Heart right ventricle (tissue), 16 donors: ENCODE measurements around the gene PRDM5. TPM values are rescaled to one million over a fixed set of nuclear protein-coding genes. Genes with fewer than 3 reads are reported as not detected.

ENCODE experiments used
- ATAC-seq, 8 donors: fragments of 200-7000 bp; cut with Tn5 transposase; one replicate each; pipeline ENCODE4 v1.9.1; 2020; ENCODE audit warnings: mild to moderate bottlenecking in 8 of 8, moderate library complexity in 8 of 8, moderate number of reproducible peaks in 1 of 8
- DNase-seq, 2 donors: peaks; one replicate each; pipeline ENCODE4 v3.0.0-alpha.2; 2020
- H3K27ac ChIP-seq, 10 donors: fragments of 200-600 bp; sonication (generic) in 2 of 10; one replicate each; pipeline versions ENCODE4 v1.5.0 to v1.8.0; 2020 to 2022; ENCODE audit warnings: mild to moderate bottlenecking in 3 of 10
- H3K27me3 ChIP-seq, 7 donors: fragments of 200-600 bp; one replicate each; pipeline ENCODE4 v1.8.0; 2021 to 2022; ENCODE audit warnings: mild to moderate bottlenecking in 2 of 7
- H3K36me3 ChIP-seq, 9 donors: fragments of 200-600 bp; sonication (generic) in 1 of 9; one replicate each; pipeline versions ENCODE4 v1.5.0 to v1.8.0; 2020 to 2022; ENCODE audit warnings: mild to moderate bottlenecking in 2 of 9
- H3K4me1 ChIP-seq, 9 donors: fragments of 200-600 bp; sonication (generic) in 1 of 9; one replicate each; pipeline versions ENCODE4 v1.5.0 to v1.8.0; 2020 to 2022; ENCODE audit warnings: mild to moderate bottlenecking in 4 of 9
- H3K4me3 ChIP-seq, 10 donors: fragments of 200-600 bp; sonication (generic) in 2 of 10; one replicate each; pipeline versions ENCODE4 v1.5.0 to v1.8.0; 2020 to 2022; ENCODE audit warnings: mild to moderate bottlenecking in 7 of 10, moderate library complexity in 2 of 10
- H3K9me3 ChIP-seq, 11 donors: fragments of 200-600 bp in 10 of 11; sonication (generic) in 2 of 11; one replicate each; pipeline versions ENCODE4 v1.5.0 to v1.8.0; 2013 to 2022; ENCODE audit warnings: mild to moderate bottlenecking in 2 of 11, control low read depth in 1 of 11, moderate library complexity in 1 of 11
- CTCF ChIP-seq, 9 donors: fragments of 200-600 bp; sonication (generic) in 2 of 9; IDR thresholded peaks; one replicate each; pipeline versions ENCODE4 v1.5.0 to v1.8.0; 2021 to 2022; ENCODE audit warnings: antibody characterized with exemption in 9 of 9, mild to moderate bottlenecking in 5 of 9, moderate library complexity in 1 of 9
- WGBS, 2 donors: extraction: QIAGEN DNeasy Blood & Tissue Kit; methylation state at CpG; one replicate each; pipeline ENCODE4 v1.1.7; 2013; ENCODE audit warnings: inconsistent platforms in 1 of 2; 5-methylcytosine and 5-hydroxymethylcytosine counted together
- intact Hi-C, 10 donors: fragments of 100-400 bp; cut with DNase I; formaldehyde crosslinking; loops; one replicate each; pipeline versions ENCODE4 v1.11.1 to v1.14.2; 2022
- long read RNA-seq, 3 donors: library from polyadenylated mRNA; unstranded; transcript quantifications; one replicate each; pipeline ENCODE4 v2.0.0, GENCODE V29; 2020 to 2021
- polyA plus RNA-seq, 2 donors: library from polyadenylated mRNA; stranded (reverse); fragments of 200-250 nt; gene quantifications; one replicate each; pipeline ENCODE4 v1.2.3, GENCODE V29; 2013
- total RNA-seq, 10 donors: library from RNA; stranded (reverse); fragmentation: NEBNext Ultra II Directional in 3 of 10; extraction: Animal tissue kit (Norgen Biotek cat#: 25700) in 3 of 10; gene quantifications; one replicate each; pipeline versions ENCODE4 v1.2.1 to v1.2.4, GENCODE V29; 2021 to 2023
- donor health status: Arrhythmogenic right ventricular cardiomyopathy.
- donor health status: ischemic (EF 13 %, LVEDD 7.1; RV severe dilation, severe dysfunction).
- donor health status: healthy with polysubstance abuse.
- donor health status: DM: no; HTN: yes; CAD: no.
- donor health status: DM: no; HTN: no; CAD: no.
- donor health status: ischemic (EF 25% LVEDD 6.9; RV normal size, moderate dysfunction).
- donor health status: ischemic (EF 25% LVEDD 5.7; RV mildly dilated, moderate dysfunction).
- donor health status: healthy.
- donor health status: DM: yes; HTN: yes; CAD: no.
- donor health status: Ischemic cardiomyopathy.
- donor health status: ischemic (EF 35%, LVEDD 5.7; RV mildly dilated, moderate dysfunction).
- donor health status: nonischemic (EF 11% LVEDD 7.7; RV severe dilation, severe dysfunction).
- donor health status: DM: yes; HTN: yes; CAD: no.
- donor health status: PGD.
- donor health status: ischemic (EF 29% LVEDD 5.4; RV normal size, mild dysfunction).
- donor health status: nonischemic (EF 23%, LVEDD 6.1; RV moderate dilation, normal function).

Gene PRDM5
- total RNA-seq (10 to 100 TPM in 6 of 10 donors, 1 to 10 TPM in 4; 6.4 to 20.5 (median 15.2) TPM), polyA plus RNA-seq (1 to 10 TPM; 1.5 to 2.4 TPM)
- long read RNA-seq, donor 1, partial matches to known transcripts, result 1 of 3 reads
- long read RNA-seq, donor 1, other reads (novel, unspliced or antisense), result 1 of 3 reads
- long read RNA-seq, donor 2, partial matches to known transcripts, result 5 of 14 reads
- long read RNA-seq, donor 2, other reads (novel, unspliced or antisense), result 6 of 14 reads
- long read RNA-seq, donor 3, full-length matches to known transcripts, result 3 of 11 reads
- long read RNA-seq, donor 3, partial matches to known transcripts, result 2 of 11 reads
- long read RNA-seq, donor 3, other reads (novel, unspliced or antisense), result 6 of 11 reads

- no peaks in the 10 kb centered on the region for H3K9me3 ChIP-seq
These were observed at the start of gene PRDM5 for GRCh38 chr4:120922381-120923206. Gene PRDM5 (minus strand): TSS chr4:120922726. CDS start chr4:120922608, 118 bp downstream.

GRCh38 chr4:120971884-120972283 lies 49.4 kb upstream of the PRDM5 start:
- Histone ChIP-seq H3K4me3 (no peak overlapping the region), H3K9me3 (no peaks in the 10 kb centered on the region), H3K27me3 (no peaks in the 10 kb centered on the region), H3K4me1 (no peaks in the 10 kb centered on the region), H3K36me3 (no peaks in the 10 kb centered on the region), H3K27ac (no peak overlapping the region)
- DNase-seq, result no peak
- ATAC-seq, result no peak
- no peak for TF ChIP-seq CTCF (IDR thresholded peaks at IDR 0.05)
- 74 to 75% methylated on average over 1 of the region's 1 CpG for WGBS, 2 donors
- intact Hi-C loops, result no loop called here

More at GRCh38 chr4:120922381-120923206, at the start of gene PRDM5:
- peak in 5 of 9 donors; percentile 11 to 37 (median 28) for TF ChIP-seq CTCF (IDR thresholded peaks at IDR 0.05)
- Histone ChIP-seq H3K4me1 (peaks cover 0 to 49% (median 35%) of the 10 kb centered on the region in 9 donors), H3K4me3 (peak within 1 kb of the TSS; percentile 52 to 82 (median 80)), H3K36me3 (no peaks in the 10 kb centered on the region), H3K27me3 (peaks cover 0 to 29% (median 0%) of the 10 kb centered on the region in 7 donors), H3K27ac (peak within 1 kb of the TSS; percentile 93 to 99 (median 96))
- ATAC-seq (peak; percentile 76 to 88 (median 83)), DNase-seq (peak; percentile 57 to 72)
- WGBS, 2 donors, result 0 to 1% methylated on average over 86 of the region's 86 CpGs
- intact Hi-C loops, result loop anchor here in 8 of 10 donors (5.0 to 10.0 kb wide), 7 partner anchors 132 to 208 kb away; partner anchors contain the start of gene NDNF (in 3 of the 8)

- WGBS, 2 donors, result 78 to 79% methylated on average over 4 of the region's 4 CpGs
- no peak for ATAC-seq
- intact Hi-C loops, result no loop called here
- no peak for TF ChIP-seq CTCF (IDR thresholded peaks at IDR 0.05)
- H3K27ac ChIP-seq, result no peak overlapping the region
- no peaks in the 10 kb centered on the region for H3K4me1 ChIP-seq
- no peak for DNase-seq
- H3K27me3 ChIP-seq, result no peaks in the 10 kb centered on the region
- H3K36me3 ChIP-seq, result no peaks in the 10 kb centered on the region
- no peak overlapping the region for H3K4me3 ChIP-seq
- H3K9me3 ChIP-seq, result no peaks in the 10 kb centered on the region
These were observed 43.4 kb upstream of the PRDM5 start for GRCh38 chr4:120965938-120966337.

GRCh38 chr4:120964596-120964995 lies 42.1 kb upstream of the PRDM5 start:
- Histone ChIP-seq H3K9me3 (no peaks in the 10 kb centered on the region), H3K4me3 (no peak overlapping the region), H3K27ac (no peak overlapping the region), H3K36me3 (no peaks in the 10 kb centered on the region), H3K27me3 (no peaks in the 10 kb centered on the region), H3K4me1 (no peaks in the 10 kb centered on the region)
- 68 to 72% methylated on average over 1 of the region's 1 CpG for WGBS, 2 donors
- DNase-seq, result no peak
- no peak for TF ChIP-seq CTCF (IDR thresholded peaks at IDR 0.05)
- no peak for ATAC-seq
- intact Hi-C loops, result no loop called here
